HG03139 (cell line): ENCODE data around the gene RWDD1.
"Not testable (repeated sequence)": the region's sequence is repeated elsewhere in the genome, so short reads cannot be mapped to it uniquely, and the experiment has no call there.

Experiments used
- ATAC-seq: cut with Tn5 transposase; IDR thresholded peaks from one replicate; pipeline ENCODE4 v1.9.1; 2021; ENCODE audit not compliant: unreplicated experiment

Gene RWDD1

DNA sequence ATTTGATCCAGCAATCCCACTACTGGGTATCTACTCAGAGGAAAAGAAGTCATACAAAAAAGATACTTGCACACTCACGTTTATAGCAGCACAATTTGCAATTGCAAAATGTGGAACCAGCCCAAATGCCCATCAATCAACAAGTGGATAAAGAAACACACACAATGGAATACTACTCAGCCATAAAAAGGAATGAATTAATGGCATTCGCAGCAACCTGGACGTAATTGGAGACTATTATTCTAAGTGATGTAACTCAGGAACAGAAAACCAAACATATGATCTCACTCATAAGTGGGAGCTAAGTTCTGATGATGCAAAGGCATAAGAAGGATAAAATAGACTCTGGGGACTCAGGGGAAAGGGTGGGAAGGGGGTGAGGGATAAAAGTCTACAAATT lies 33.6 kb downstream of the RWDD1 start:
- ATAC-seq: not testable (repeated sequence)

DNA sequence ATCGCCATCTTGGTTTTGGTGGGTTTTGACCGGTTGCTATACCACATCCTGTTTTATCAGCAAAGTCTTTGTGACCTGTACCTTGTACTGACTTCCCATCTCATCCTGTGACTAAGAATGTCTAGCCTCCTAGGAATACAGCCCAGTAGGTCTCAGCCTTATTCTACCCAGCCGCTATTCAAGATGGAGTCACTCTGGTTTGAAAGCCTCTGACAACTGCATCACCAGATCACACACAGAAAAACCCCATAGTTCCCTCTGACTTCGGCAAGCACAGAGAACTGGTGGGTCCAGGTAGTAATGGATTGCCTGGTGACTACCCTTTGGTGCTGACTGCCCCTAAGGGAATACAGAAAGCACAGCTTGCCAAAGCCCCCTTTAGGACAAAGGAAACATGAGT lies 34.6 kb downstream of the RWDD1 start:
- ATAC-seq: no peak

DNA sequence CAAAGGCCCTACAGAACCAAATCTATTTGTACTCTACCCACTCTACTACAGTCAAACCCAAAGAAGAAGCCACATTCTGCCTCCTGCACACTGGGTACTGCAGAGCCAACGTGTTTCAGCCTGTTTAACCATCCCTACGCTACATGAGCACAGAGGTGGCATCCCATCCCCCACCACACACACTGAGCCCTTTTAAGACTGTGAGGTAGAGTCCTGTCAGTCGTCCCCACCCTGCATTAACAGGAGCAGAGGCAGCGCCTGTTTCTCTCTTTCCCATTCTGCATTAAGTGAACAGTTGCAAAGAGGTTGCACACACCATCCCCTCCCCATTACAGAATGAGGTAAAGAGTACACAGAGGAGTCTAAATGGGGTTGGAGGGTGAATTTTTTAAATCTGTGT lies 39.8 kb downstream of the RWDD1 start:
- no peak for ATAC-seq

DNA sequence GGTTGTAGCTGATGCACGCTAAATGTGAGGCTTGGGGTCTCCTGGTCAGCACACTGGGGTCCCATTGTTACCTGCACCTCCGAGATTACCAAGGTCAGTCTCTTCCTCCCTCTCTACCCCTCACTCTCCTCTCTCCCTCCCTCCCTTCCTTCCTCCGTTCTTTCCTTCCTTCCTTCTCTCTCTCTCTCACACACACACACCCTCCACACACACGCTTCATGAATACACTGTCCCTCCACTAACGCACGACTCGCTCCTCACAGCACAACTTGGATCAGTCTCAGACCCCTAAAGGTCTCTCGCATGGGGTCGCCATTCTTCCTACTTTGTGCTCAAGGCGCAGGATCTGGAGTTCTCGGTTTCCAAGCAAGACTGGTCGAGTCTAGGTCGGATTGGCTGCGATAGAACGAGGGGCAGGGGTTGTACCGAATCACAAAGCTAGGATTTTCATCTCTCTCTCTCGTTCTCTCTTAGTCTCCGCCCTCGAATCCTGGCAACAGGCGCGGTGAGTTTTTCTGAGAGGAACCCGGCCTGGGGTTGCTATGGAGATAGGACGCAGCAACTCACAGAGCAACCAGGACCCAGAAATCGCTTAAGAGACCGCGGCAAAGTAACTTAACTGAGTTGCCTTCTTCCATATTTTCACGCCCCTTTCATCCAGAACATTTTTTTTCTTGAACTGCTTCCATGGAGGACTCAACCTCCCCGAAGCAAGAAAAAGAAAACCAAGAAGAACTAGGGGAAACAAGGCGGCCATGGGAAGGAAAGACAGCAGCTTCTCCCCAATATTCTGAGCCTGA lies 44.8 kb downstream of the RWDD1 start, which contains the start of gene RSPH4A:
TSS of gene RSPH4A (plus strand) at position 543 of the 800 bp plus-strand sequence. CDS start at position 688, 145 bp downstream.
- peak; percentile 99 for ATAC-seq

DNA sequence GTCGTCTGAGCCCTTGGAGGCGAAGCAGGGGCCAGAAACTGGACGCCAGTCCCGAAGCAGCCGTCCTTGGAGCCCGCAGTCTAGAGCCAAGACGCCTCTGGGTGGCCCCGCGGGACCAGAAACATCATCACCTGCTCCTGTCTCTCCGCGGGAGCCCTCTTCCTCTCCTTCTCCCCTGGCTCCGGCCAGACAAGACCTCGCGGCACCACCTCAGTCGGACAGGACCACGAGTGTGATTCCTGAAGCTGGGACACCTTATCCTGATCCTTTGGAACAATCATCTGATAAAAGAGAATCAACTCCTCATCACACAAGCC lies 45.4 kb downstream of the RWDD1 start:
- ATAC-seq: peak; percentile 29

DNA sequence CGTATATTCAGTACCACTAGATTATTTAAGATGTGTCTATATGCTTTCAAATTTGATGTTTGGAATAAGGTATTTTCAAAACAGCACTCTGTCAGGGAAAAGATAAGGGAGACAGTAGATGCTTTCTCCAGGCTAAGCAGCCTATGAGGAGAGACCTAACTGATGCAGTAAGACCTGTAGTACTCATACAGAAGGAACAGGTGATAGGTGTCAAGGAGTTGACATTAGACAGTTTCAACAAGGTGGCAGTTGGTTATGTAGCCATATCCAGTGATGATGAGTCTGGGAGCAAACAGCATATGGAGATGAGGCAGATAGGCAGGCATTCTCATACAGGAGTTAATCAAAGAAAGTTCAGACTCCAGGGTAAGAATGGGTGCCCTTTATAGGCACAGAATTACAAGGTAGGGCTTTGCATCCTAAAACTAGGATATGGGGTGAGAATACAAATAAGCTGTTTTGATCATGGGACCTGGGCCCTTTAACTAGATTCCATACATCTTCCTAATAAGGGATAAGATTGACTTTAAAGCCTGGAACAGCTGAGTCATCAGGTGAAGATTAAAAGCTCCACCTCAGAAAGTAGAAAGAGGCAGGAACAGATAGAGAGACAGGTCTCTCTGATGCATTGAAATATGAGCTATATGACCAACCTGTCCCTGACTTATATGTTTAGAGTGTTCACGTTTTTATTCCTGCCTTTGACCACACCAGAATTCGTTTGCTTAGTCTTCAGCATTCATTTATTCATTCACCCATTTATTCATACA lies 52.9 kb downstream of the RWDD1 start:
- ATAC-seq: no peak

DNA sequence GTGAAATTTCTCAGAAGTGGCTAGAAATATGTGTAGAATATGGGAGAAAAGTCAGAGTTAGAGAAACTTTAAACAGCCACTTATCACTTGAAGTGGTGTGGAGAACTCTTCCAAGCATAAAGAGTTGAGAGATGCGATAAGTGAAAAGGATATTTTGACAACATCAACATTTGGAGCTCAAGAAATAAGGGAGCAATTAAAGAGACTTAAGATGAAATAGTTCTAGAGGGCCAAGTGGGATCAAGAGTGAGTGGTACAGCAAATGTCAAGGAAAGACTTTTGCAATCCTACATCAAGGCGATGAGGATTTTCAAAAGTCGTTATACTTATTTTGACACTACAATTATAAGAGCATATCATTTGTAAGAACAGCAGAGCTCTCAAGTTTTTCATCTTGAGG lies 54.6 kb downstream of the RWDD1 start:
- ATAC-seq: no peak

DNA sequence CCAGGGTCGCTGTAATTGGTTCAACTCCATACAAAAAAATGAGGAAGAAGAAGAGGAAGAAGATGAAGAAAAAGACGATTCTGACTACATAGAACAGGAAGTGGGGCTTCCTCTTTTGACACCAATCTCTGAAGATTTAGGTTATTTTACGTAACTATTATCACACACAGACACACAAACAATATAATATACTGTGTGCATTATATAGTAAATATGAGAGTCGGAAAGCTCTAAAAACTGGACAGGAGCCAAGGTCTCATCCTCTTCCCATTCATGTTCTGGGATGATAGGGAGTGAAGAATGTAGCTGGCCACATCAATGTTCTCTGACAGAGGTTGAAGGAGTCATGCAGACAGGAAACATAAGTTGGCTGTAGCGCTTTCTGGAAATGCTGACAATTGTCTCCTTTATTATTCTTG lies 58.3 kb downstream of the RWDD1 start:
- no peak for ATAC-seq

DNA sequence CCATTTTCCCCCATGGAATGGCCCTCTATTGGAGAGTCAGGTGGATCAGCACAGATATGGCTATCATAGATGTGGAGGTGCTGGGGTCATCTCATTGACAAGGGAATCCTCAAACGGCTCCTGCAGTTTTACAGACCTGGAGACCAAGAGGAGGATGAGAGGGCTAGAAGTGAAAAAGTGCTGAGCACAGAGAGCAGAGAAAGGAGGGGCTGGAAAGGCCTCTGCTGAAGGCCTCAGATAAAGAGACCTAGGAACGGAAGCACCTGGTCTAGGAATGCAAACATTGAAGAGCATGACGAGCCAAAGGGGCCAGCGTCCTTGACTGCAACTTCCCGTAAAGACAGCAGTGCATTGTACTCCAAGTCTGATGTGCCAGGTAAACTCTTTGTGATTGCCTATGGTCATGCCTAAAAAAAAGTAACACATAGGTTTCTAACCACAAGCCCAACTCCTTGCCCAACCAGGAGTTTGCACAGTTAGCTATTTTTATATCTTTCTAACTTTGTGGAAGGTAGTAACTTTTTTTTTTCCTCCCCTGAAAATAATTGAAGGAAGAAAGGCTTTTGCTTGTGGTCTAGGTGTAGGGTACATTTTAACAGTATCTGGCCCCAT lies 60.2 kb downstream of the RWDD1 start:
- peak; percentile 79 for ATAC-seq

DNA sequence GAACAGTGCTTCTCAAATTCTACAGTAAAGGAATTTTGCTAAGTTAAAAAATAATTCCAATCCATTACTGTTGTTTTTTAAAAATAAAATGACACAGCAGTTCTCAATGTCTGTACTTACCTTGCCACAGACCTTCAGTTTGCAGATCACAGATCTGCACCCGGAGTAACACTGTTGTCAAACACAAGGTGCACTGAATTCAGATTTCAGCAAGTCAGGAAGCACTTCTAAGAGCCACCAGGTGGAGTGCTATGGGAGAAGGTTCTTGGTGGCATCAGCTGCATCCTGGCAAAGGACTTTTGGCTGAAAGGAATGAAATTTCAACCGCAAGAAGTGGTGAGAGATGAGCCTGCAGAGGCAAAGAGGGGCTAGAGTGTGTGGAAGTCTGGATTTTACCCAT lies 62.4 kb downstream of the RWDD1 start:
- ATAC-seq: no peak
